GM18502 (cell line): ENCODE measurements around the gene CLEC18A.
"Not testable (repeated sequence)": the region's sequence is repeated elsewhere in the genome, so short reads cannot be mapped to it uniquely, and the experiment has no call there.

ENCODE experiments used
- ATAC-seq: cut with Tn5 transposase; IDR thresholded peaks from one replicate; pipeline ENCODE4 v1.9.1; 2021; ENCODE audit warnings: mild to moderate bottlenecking; ENCODE audit not compliant: unreplicated experiment, poor library complexity

CLEC18A gene

DNA sequence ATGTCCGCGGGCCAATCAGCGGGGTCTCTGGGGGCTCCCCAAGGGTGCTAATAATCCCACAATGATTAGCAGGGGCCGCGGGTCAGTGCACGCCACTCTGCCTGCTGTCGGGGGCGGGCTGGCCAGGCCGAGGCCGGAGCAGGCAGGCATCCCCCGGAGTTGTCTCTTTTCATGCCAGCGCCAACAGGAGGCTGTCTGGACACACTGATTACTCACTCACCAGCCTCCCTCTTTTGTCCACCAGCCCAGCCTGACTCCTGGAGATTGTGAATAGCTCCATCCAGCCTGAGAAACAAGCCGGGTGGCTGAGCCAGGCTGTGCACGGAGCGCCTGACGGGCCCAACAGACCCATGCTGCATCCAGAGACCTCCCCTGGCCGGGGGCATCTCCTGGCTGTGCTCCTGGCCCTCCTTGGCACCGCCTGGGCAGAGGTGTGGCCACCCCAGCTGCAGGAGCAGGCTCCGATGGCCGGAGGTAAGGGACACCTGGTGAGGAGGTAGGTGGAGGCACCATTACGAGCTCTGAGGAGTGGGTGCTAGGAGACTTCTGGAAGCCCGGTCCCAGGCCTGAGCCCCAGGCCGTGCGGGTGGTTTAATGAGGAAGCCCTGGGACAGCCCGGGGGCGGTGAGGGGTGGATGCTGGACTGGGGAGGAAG, at the start of gene CLEC18A:
CLEC18A (plus strand) TSS at position 318 of the 655 bp plus-strand sequence; CDS start at position 351, 33 bp downstream.
- ATAC-seq, result not testable (repeated sequence)

DNA sequence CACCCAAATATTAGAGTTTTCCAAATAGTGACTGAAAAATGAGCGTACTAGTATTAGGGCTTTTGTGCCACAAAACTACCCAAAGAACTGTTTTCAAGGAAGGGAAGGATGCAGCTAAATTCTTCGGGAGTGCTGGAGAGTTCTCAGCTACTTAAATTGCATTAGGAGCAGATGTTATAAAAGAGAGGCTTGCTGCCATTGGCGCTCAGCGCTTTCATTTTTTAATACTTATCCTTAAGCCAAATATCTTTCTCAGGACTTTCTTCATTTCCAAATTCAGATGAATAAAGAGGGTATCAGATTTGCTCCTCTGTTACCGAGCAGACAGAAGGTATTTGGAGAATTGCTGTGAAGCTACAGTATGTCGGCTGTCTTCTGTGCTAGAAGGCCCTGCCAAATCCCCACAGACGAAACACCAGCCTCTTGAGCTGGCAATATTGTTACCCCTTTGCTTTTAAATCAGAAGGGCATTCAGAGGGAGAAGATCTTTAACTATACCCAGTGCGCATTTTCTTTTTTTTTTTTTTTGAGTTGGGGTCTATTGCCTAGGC, 47.2 kb upstream of the CLEC18A start:
- ATAC-seq, result no peak

DNA sequence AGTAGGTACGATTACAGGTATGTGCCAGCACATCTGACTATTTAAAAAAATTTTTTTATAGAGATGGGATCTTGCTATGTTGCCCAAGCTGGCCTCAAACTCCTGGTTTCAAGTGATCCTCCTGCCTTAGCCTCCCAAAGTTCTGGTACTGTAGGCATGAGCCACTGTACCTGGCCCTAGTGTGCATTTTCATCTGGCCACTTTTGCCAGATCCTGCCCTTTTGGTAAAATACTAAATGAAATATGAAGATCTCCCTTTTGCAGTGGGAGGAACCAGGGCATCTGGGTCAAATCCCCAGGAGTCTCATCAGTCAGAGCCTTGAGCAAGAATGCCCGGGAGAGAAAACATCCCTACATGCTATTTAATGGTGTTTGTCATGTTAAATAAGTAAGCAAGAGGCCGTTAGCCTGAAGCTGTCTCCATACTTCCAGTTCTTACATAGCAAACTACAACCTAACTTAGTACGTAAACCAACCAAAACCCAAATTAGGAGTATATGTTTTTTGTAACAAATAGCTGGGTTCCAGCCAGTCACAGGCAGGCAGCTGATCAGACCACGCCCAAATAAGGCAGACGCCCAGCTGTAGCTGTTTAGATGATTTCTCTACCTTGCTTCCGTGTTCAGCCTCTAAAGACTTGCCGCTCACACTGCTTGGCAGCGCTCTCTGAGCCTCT, 46.5 kb upstream of the CLEC18A start:
- no peak for ATAC-seq

DNA sequence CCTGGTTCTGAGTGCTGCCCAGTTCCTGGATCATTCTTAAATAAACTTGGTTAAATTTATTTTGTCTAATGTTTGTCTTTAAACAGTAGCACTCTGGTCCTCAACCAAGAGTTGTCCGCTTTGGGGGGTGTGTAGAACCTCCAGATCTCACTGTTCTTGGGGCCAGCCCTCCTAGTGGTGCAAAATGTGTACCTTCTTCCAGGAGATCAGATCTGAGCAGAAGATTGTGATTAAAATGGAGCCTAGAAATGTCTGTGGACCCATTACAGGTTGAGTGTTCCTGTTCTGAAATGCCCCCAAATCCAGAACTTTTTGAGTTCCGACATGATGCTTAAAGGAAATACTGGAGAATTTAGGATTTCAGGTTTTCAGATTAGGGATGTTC, 46.0 kb upstream of the CLEC18A start:
- ATAC-seq, result no peak

DNA sequence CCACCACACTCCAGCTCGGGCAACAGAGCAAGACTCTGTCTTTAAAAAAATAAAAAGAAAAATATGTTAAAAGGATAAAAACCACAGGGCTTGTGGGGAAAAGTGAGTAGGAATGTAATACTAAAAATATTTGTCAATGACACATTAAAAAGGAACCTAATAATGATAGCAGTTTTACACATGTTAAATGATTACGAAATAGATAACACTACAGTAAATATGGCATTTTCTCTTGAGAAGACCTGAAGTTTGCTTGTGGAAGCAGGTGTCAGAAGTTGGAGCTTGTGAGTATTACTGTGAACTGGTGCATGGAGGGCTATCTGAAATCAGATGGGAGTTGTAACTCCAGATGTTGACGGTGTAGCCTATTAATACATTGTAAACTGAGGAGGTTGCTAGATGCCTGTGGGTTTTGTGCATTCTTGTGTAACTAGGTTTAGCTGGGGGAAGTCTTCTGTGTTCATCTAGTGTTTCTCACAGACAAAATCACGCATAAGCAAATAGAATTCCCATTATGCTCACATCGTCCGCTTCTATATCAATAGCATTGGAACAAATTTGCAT, 44.2 kb upstream of the CLEC18A start:
- no peak for ATAC-seq

DNA sequence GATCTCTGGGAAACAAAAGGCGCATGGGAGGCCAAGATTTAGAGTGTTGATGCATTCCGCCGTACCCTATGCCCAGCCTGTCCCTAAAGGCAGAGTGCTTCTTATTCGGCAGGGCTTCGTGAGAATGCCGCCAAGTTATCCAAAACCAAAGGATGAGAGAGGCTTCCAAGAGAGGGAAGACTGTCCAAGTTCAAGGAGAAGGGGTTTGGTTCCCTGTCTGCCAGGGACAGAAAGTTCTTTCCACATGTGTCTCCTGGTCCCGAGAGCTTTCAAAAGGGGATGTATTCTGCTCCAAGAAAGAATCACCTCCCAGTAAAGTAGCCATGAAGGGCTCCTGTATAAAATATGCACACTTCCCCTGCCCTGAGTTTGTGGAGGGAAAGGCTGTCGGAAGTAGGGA, 42.1 kb upstream of the CLEC18A start:
- ATAC-seq, result no peak

DNA sequence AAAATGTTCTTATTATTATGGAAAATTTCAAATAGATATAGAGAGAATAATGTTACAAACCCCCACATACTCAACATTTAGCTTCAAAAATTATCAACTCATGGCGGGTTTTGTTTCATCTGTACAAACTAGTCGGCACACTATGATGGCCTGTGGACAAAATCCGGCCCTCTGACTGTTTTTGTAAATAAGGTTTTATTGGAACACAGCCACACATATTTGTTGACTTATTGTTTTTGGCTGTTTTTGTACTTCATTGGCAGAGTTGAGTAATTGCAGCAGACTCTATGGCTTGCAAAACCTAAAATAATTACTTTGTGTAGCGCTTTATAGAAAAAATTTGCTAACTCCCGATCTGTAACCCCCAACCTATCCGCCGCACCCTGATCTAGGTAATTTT, 41.4 kb upstream of the CLEC18A start:
- ATAC-seq, result no peak

DNA sequence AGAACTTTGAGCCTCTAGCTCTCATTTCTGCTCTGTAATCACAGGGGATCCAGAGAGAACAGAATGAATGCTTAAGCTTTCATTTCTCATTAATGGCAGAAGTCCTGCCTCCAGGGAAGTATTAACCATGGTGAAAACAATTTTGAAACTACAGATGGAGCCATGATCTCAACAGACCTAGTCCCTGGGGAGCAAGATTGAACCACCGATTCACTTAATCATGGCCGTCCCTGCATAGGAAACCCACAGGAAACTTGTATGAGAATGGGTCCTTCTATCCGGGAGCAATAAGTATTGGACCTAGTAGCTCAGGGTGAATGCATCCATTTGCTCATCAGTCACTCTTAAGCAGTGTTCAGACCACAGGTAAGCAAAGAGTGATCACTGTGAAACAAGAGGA, 40.2 kb upstream of the CLEC18A start:
- no peak for ATAC-seq

DNA sequence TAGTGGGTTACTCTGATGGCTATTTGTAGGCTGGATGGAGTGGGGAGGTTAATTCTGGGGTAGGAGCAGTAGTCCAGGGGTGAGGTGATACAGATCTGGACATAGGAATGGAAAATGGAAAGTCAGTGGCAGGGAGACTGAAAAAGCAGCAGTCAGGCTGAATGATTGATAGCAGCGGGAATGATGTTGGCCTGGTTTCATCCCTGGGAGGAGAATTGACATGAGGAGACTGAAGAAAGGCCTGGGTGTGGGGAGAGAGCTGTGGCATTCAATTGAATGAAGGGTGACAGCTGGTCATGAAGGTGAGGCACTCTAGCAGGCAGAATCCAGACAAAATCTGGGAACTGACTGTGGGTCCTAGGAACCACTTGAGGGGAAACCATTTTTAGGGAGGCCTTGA, 34.7 kb upstream of the CLEC18A start:
- no peak for ATAC-seq

DNA sequence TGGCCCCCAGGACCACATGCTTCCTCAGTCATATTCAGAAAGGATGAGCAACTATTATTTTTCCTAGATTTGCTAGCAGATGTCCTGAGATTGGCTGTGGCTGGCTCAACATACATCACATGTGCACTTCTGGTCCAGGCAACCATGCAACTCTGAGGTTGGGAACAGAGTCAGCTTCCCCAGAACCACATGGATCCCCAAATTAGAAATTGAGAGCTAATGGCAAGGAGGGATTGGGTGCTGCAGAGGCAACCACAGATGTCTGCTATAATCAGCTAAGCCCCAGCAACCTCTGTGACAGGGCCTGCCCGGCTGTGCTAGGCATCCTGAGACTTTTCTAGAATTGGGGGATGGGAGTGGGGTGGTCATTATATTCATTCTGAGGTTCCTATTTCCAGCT, 33.8 kb upstream of the CLEC18A start:
- ATAC-seq, result no peak

DNA sequence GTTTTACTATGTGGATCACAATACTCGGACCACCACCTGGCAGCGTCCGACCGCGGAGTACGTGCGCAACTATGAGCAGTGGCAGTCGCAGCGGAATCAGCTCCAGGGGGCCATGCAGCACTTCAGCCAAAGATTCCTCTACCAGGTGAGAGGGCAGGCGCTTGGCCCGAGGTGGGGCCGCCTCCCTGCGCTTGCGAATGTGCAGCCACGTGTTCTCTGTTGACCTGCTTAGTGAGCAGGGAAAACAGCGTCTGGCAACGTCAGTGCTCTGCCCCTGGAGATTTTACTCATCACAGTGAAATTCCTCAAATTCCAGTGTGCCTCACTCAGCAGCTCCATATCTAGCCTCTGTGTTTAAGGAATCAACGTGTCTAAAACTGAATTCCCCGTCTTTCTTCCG, 33.4 kb upstream of the CLEC18A start:
- no peak for ATAC-seq

DNA sequence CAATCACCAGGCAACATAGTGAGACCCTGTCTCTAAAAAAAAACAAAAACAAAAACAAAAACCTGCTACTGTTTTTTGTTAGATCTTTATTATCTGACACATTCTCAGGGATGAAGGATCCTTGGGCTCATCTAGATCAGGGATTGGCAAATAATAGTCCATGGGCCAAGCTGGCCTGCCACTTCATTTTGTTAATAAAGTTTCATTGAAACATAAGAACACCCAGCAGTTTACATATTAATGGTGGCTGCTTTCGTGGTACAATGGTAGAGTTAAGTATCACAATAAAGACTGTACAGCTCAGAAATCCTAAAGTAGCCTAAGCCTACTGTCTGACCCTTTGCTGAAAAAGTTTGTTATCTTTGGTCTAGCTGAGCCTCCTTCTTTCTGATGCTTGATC, 32.9 kb upstream of the CLEC18A start:
- no peak for ATAC-seq

DNA sequence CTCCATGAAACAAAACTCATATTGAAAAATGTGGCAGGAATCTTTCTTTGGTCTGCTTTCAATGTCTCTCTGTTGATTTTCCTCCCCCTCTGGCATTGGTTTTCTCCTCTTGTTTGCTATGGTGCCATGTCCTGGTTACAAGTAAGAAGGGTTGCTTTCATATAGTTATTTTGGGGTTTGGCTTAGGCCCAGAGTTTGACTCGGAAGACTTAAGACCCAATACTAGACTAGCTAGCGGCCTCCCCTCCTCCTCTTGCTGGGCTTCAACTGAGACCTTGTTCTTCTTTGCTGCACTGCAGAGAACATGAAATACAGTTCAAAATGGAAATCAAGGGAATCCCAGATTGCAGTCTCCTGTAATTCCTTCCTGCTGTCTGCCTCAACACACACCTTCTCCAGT, 30.0 kb upstream of the CLEC18A start:
- ATAC-seq, result no peak

DNA sequence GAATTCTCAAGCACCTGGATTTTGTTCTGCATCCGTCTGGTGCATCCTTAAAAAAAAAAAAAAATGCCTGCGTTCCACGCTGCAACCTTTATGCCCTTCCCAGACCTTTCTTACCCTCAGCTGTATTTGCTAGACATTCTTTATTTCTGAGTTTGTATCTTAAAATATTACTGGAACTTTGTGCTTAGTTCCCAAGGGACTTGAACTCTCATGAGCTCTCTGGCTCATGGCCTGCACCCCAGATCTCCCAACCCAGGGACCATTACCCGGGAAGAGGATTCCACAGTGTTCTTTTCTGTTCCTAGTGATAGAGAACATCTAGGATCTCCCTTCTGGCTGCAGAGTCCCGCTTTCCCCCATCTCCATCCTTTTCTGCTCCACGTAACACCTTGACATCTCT, 28.9 kb upstream of the CLEC18A start:
- ATAC-seq, result no peak

DNA sequence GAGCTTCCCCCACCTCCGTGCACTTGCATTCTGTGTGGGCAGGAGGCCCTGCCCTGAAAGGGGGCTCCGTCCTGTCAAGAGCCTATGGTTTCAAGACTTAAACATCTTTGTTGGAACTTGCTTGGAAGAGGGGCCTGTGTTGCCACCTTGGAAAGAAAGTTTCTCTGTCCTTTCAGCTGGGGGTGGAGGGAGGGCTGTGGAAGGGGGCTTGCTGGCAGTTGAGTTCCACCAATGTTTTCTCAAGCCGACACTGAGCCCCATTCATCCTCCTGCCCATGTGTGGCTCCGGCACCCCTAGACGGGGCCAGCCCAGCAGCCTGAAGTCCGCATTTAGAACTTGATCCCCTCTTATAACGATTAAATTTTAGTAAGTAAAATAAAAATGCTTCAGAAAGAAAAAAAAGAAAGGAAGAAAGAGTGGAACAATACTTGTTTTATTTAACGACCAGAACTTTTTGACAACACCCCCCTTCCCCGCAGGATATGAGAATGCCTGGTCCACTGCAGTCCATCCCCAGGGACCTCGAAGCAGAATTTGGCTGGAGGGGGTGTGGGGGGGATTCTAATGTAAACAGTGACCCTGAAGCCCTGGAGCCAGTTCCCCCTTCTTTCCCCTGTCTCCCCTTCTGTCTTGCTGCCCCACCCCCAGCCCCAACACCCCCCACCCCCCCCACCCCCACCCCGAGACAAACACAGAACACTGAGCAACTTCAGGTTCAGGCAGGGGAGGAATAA, 26.9 kb upstream of the CLEC18A start:
- ATAC-seq, result no peak

DNA sequence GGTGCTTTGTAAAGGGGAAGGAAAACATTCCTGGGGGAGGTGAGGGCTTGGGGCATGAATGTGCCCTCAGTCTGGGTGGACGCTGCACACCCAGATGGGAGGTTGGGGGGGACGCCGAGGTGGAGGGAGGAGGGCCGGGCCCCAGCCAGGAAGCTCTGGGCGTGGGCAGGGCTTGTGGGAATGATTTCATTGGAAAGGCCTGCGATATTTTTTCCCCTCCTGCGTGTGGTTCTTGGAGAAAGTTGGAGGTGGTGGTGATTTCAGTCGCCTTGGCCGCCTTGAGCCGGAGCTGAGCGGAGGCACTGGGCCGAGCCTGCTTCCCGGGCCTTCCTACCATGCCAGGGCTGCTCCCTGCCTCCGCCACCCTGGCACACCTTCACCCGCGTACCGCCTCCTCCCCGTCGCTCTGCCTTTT, 26.4 kb upstream of the CLEC18A start:
- no peak for ATAC-seq

DNA sequence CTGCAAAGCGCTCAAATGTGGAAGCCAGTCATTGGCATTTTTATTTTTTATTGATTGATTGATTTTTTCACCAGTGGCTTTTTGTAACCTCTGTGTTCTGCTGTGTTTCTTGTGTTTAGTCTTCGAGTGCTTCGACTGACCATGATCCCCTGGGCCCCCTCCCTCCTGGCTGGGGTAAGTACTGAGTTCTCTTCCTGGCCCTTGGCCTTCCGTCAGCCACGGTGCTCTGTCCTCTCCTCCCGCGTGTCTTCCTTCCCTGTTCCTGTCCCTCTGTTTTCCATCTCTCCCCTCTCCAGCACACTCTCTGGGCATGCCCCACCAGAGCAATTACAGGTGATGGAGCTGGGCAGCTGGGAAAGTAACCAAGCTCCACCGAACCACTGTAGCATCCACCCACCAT, 25.8 kb upstream of the CLEC18A start:
- ATAC-seq, result no peak

DNA sequence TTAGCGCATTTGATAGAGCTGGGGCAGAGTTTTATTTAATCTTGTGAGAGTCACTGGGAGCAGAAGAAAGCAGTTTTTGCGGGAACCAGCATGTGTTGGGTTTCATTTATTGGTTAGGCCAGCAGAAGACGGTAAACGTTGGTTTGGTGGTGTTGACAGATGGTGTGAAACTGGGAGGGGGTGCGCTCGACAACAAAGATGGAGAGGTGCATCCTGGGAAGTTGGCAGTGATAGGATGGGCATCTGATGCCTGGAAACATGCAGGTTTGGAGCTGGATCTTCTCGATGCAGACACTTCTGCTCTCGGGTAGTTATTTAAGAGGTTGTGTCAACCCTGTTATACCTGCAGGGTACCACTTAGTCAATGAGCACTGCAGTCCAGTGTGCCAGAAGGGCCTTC, 24.9 kb upstream of the CLEC18A start:
- no peak for ATAC-seq

DNA sequence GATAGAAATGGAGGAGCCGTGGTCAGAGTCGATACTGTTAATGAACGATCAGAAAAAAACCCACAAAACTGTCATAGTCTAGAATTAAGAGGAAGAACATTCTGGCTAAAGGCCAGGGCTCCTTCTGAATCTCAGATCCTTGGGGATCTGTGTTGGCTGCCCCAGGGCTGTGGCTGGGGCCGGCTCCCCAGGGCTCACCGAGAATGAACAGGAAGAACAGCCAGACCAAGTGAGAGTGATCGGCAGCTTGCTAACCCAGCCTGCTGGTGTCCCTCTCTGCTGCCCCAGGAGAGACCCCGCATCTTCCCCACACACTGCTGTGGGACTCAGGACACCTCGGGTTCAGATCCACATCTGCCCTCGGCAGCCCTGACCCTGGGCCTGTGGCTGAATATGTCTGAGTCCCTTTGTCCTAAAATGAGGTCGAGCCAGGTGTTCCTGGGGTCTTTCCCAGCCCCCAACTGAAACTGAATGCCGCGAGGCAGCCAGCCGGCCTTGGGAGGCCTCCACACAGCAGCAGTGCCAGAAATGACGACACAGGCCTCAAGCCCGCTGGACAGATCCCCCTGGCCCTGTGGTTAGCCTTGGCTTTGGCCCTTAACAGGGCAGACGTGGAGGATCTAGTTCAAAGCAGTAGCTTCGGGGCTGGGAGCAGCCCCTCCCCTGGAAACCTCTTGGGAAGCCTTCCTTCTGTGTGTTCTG, 23.9 kb upstream of the CLEC18A start:
- ATAC-seq, result no peak

DNA sequence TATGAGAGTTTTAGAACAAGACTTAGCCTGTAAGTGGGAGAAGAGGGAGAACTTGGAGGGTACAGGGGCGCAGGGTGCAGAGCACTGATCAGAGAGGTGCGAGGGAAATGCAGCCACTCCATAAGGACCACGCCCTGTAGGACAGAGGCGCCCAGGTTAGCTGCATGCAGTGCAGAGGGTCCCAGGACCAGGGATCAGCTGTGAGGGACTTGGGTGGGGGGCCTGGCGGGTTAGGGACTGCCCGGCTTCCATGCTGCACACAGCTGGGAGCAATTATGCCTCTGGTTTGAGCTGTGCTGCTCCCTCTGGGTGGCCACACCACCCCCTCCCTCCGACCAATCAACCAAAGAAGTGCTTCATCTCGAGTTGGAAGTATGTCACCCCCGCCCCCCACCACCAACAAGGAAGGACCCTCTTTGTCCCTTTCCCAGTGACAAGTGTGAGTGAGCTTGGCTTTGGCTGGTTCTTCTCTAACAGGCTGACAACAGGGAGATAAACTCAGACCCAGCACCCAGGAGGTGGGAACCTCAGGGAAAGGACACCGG, 22.2 kb upstream of the CLEC18A start:
- ATAC-seq, result no peak
